Nephron (organoid): ENCODE data around the gene GALNT8.

ENCODE experiments used
- H3K27ac Mint-ChIP-seq, 3 experiments: 2 replicates each; pipeline ENCODE4 v1.8.0; 2020; ENCODE audit warnings: mixed read lengths in 3 of 3, mild to moderate bottlenecking in 2 of 3, moderate library complexity in 1 of 3
- H3K27me3 Mint-ChIP-seq: 2 replicates; pipeline ENCODE4 v1.8.0; 2021; ENCODE audit warnings: low read depth, mild to moderate bottlenecking, moderate library complexity, mixed read lengths
- H3K36me3 Mint-ChIP-seq: 2 replicates; pipeline ENCODE4 v1.8.0; 2020; ENCODE audit warnings: low read depth, mixed read lengths
- H3K4me1 Mint-ChIP-seq: 2 replicates; pipeline ENCODE4 v1.8.0; 2020; ENCODE audit warnings: mixed read lengths
- H3K4me3 Mint-ChIP-seq, 3 experiments: 2 replicates each; pipeline ENCODE4 v1.8.0; 2020; ENCODE audit warnings: mild to moderate bottlenecking in 3 of 3, mixed read lengths in 3 of 3, moderate library complexity in 2 of 3
- H3K9me3 Mint-ChIP-seq: 2 replicates; pipeline ENCODE4 v1.8.0; 2020; ENCODE audit warnings: mixed read lengths
- TF ChIP-seq, protein P1 (sequence below), 3 experiments: fragments of 200-600 bp; sonication (generic); IDR thresholded peaks; one replicate each; pipeline ENCODE4 v1.5.0; 2021; ENCODE audit warnings: antibody characterized with exemption in 3 of 3; ENCODE audit not compliant: unreplicated experiment in 3 of 3

Gene GALNT8

DNA sequence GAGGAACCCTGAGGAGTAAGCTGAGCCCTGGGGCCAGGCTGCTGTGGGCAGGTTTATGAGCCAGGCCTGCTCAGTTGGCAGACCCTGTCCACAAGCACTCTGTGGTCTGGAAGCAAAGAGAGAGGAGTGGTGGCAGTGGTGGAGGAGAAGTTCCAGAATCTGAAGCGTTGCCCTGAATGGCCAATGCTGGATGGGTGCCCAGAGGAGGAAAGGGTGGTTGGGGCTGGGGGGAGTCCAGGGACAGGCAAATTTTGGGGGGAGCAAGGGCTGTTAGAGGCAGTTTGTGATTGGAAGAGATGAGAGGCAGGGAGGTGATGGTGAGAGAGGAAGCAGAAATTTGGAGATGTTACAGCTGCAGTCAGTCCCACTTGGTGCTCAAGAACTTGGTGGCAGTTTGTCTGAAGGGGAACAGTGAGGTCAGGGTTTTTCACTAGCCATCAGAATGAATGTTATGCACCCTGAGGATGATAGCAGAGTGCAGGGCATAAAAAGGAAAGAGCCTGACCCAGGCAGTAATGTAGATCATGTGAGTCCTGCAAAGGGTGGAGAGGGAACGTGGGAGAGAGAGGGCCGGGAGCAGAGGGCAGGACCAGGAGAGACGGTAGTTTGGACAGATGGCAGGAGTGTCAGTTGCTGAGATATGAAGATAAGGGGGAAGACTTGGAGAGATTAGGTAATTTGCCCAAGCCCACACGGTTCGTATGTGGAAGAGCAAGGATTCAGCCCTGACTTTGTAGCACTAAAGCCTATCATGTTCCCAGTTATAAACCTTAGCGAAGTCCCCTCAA is 51.2 kb downstream of the GALNT8 start:
- H3K27ac Mint-ChIP-seq, result no peak overlapping the region
- no peaks in the 10 kb centered on the region for H3K4me1 Mint-ChIP-seq
- no peak overlapping the region for H3K4me3 Mint-ChIP-seq
- TF ChIP-seq, protein P1, sequence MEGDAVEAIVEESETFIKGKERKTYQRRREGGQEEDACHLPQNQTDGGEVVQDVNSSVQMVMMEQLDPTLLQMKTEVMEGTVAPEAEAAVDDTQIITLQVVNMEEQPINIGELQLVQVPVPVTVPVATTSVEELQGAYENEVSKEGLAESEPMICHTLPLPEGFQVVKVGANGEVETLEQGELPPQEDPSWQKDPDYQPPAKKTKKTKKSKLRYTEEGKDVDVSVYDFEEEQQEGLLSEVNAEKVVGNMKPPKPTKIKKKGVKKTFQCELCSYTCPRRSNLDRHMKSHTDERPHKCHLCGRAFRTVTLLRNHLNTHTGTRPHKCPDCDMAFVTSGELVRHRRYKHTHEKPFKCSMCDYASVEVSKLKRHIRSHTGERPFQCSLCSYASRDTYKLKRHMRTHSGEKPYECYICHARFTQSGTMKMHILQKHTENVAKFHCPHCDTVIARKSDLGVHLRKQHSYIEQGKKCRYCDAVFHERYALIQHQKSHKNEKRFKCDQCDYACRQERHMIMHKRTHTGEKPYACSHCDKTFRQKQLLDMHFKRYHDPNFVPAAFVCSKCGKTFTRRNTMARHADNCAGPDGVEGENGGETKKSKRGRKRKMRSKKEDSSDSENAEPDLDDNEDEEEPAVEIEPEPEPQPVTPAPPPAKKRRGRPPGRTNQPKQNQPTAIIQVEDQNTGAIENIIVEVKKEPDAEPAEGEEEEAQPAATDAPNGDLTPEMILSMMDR (IDR thresholded peaks at IDR 0.05; ENCODE audit: unreplicated experiment in 3 of 3), result no peak
- peaks cover 12% of the 10 kb centered on the region for H3K27me3 Mint-ChIP-seq
- H3K36me3 Mint-ChIP-seq, result peaks cover 14% of the 10 kb centered on the region
- H3K9me3 Mint-ChIP-seq, result no peaks in the 10 kb centered on the region

- Mint-ChIP-seq H3K27me3 (peaks cover 16% of the 10 kb centered on the region), H3K27ac (no peak overlapping the region), H3K9me3 (no peaks in the 10 kb centered on the region), H3K4me1 (no peaks in the 10 kb centered on the region), H3K4me3 (no peak overlapping the region), H3K36me3 (peaks cover 14% of the 10 kb centered on the region)
- TF ChIP-seq, protein P1 (IDR thresholded peaks at IDR 0.05; ENCODE audit: unreplicated experiment in 3 of 3), result no peak
Measured at GRCh38 chr12:4771960-4772566, 51.9 kb downstream of the GALNT8 start.

- H3K9me3 Mint-ChIP-seq, result no peaks in the 10 kb centered on the region
Measured at GRCh38 chr12:4775936-4776335, 55.7 kb downstream of the GALNT8 start.

DNA sequence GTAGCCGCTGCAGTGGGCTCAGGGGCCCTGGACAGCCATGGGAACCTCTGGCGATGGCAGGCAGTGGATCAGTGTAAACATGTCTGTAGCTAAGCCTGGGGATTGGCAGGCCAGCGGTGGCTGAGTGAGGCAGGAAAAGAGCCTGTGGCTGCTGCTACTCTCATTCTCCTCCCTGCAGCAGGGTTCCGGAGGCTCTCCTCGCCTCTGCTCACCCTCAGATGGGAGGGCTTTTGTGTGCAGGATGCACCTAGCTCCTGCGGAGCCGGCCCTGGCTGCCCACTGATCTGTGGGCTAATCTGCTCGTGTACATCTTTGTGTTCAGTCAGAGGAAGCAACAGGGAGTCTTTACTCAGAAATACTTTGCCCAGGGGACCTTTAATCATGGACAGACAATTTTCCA is 59.5 kb downstream of the GALNT8 start:
- Mint-ChIP-seq H3K36me3 (peaks cover 10% of the 10 kb centered on the region), H3K4me1 (no peaks in the 10 kb centered on the region), H3K27ac (no peak overlapping the region), H3K4me3 (no peak overlapping the region), H3K9me3 (peaks cover 7% of the 10 kb centered on the region), H3K27me3 (peaks cover 22% of the 10 kb centered on the region)
- TF ChIP-seq, protein P1 (IDR thresholded peaks at IDR 0.05; ENCODE audit: unreplicated experiment in 3 of 3), result no peak

More at GRCh38 chr12:4775936-4776335, 55.7 kb downstream of the GALNT8 start:
- Mint-ChIP-seq H3K27me3 (peaks cover 23% of the 10 kb centered on the region), H3K36me3 (peaks cover 5% of the 10 kb centered on the region), H3K4me3 (no peak overlapping the region), H3K4me1 (no peaks in the 10 kb centered on the region), H3K27ac (no peak overlapping the region)
- TF ChIP-seq, protein P1 (IDR thresholded peaks at IDR 0.05; ENCODE audit: unreplicated experiment in 3 of 3), result no peak

DNA sequence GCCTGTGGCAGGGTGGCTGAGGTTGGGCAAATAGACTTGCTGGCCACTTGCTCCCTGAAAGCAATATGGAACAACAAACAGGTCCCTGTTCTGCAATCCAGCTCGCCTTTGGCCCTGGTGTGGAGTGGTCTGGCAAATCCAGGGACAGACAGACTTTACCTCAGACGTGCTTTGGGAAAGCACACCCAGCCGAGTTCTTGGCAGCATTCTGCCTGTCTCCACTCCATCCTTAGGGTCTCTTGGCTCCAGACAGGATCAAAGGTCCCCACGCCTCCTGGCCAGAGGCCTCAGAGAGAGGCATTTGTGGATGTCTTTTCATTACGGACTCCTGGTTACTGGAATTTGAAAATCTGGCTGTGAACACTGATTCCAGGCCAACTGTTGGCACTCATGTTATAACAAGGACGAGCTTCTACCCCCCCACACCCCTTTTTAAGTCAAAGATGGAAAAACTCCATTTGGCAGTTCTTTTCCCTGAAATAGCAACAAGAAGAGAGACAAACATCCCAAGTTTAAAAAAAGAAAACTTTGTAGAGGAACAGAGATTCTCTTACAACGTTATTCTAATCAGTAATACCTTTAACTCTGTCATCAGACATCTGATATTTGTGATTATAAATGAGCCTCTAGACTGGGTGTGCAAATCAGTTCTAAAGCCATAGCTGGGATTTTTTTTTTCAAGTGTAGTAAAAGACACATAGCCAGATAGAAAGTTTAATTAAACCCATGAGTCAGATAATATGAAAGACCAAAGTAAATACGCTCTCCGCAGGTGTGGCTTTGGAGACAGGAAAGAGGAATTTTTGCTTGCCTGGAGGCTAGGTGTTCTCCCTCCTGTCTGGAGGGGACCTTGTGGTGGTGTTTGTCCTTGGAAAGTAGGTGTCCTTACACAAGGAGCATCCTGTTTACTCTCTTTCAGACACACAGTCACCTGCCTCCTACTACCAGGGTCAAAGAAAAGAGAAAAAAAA is 60.7 kb downstream of the GALNT8 start:
- TF ChIP-seq, protein P1 (IDR thresholded peaks at IDR 0.05; ENCODE audit: unreplicated experiment in 3 of 3), result no peak
- Mint-ChIP-seq H3K4me1 (no peaks in the 10 kb centered on the region), H3K27me3 (peaks cover 32% of the 10 kb centered on the region), H3K27ac (no peak overlapping the region), H3K4me3 (no peak overlapping the region), H3K36me3 (peaks cover 17% of the 10 kb centered on the region), H3K9me3 (peaks cover 7% of the 10 kb centered on the region)
